GM10266 (cell line): ENCODE data around the gene NEU4.

ENCODE experiments used
- DNase-seq: peaks from one replicate; pipeline ENCODE4 v3.0.0; 2012; ENCODE audit errors: extremely low spot score
- CTCF ChIP-seq: IDR thresholded peaks from 2 replicates; pipeline ENCODE4 v1.5.1; 2012; ENCODE audit warnings: mild to moderate bottlenecking, low read depth; ENCODE audit not compliant: control insufficient read depth, insufficient read depth; ENCODE audit errors: missing control alignments

NEU4 gene

GRCh38 chr2:241842620-241843211 lies 33.7 kb downstream of the NEU4 start:
- peak; percentile 89 for DNase-seq
- TF ChIP-seq CTCF = no peak

- TF ChIP-seq CTCF = no peak
- peak; percentile 51 for DNase-seq
Measured at GRCh38 chr2:241843321-241844065, 34.5 kb downstream of the NEU4 start.

GRCh38 chr2:241844066-241844728 lies 35.2 kb downstream of the NEU4 start:
- no peak for TF ChIP-seq CTCF
- DNase-seq = peak; percentile 93

- no peak for DNase-seq
- TF ChIP-seq CTCF = no peak
Measured at GRCh38 chr2:241844831-241845578, 36.0 kb downstream of the NEU4 start.

GRCh38 chr2:241846406-241846805 lies 37.4 kb downstream of the NEU4 start:
- no peak for DNase-seq
- TF ChIP-seq CTCF = no peak

GRCh38 chr2:241848761-241849615 lies 40.0 kb downstream of the NEU4 start:
- no peak for TF ChIP-seq CTCF
- no peak for DNase-seq
